Measurements from ENCODE around the gene CDKN1B. TPM values are rescaled to one million over a fixed set of nuclear protein-coding genes. Genes with fewer than 3 reads are reported as not detected.

The CDKN1B gene
- total and polyA plus RNA-seq, 12 donors, result 20.8 to 56.2 (median 37.6) TPM

DNA sequence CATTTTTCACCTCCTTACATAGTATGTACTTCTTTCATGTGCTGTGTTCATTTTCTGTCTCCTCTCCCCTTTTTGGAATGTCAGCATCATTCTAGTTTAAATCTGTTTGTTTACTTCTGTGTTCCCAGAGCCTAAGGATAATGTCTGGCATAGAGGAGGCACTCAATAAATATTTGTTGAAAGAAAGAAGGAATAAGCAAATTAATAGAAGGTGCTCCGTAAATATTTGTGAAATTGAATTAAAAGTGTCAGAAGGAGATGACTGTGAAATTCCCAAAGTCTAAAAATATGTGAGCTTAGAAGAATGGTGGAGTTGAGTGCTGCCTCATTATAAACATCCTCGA lies 3.3 kb upstream of the CDKN1B start:
- intact Hi-C loops (cut with DNase I), result no loop called here
- no peak for ATAC-seq
- H3K9me3 ChIP-seq, result no peaks in the 10 kb centered on the region
- TF ChIP-seq, protein P1, sequence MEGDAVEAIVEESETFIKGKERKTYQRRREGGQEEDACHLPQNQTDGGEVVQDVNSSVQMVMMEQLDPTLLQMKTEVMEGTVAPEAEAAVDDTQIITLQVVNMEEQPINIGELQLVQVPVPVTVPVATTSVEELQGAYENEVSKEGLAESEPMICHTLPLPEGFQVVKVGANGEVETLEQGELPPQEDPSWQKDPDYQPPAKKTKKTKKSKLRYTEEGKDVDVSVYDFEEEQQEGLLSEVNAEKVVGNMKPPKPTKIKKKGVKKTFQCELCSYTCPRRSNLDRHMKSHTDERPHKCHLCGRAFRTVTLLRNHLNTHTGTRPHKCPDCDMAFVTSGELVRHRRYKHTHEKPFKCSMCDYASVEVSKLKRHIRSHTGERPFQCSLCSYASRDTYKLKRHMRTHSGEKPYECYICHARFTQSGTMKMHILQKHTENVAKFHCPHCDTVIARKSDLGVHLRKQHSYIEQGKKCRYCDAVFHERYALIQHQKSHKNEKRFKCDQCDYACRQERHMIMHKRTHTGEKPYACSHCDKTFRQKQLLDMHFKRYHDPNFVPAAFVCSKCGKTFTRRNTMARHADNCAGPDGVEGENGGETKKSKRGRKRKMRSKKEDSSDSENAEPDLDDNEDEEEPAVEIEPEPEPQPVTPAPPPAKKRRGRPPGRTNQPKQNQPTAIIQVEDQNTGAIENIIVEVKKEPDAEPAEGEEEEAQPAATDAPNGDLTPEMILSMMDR (IDR thresholded peaks at IDR 0.05), result no peak
- H3K36me3 ChIP-seq, result peaks cover 0 to 2% (median 0%) of the 10 kb centered on the region in 9 donors
- H3K4me1 ChIP-seq, result peaks cover 12 to 37% (median 30%) of the 10 kb centered on the region in 9 donors
- H3K4me3 ChIP-seq, result peak overlapping the region in 9 of 10 donors; percentile 14 to 90 (median 50)
- 24 to 25% methylated on average over 2 of the region's 2 CpGs for WGBS, 2 donors
- no peak for DNase-seq
- no peaks in the 10 kb centered on the region for H3K27me3 ChIP-seq
- peak overlapping the region in 9 of 10 donors; percentile 99 to 100 (median 100) for H3K27ac ChIP-seq

DNA sequence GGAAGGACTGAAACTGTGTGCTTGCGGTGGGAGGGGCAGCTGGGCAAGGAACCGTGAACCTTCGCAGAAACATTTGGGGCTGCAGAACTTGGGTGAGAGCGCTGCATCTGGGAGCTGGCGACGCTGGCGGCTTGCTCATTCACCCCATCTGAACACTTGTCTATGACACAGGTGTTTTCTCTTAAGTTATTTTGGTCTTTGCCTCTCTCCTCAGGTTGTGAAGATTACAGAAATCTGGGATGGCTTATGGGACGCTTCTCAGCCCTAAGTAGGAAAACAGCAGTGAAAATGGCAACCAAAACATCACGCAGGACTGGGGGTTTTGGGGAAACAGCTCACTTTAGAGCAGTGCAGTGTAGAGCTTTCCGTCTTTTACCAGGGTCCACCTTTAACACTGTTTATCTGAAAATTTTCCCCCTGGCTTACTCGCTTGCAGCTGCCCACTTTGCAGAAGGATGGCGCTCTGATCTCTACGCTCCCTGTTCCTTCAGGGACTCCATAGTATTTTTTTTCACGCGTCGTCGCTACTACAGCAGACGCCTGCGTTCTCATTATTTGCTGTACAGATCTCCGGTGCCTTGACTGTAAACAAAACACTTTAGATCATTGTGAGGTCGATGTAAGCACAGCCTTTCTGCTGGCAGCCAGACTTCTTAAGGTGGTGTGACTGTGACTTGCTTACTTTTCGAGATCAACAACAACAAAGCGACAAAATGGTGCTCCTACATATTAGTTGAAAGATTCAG lies 2.7 kb upstream of the CDKN1B start:
- H3K9me3 ChIP-seq, result no peaks in the 10 kb centered on the region
- peak overlapping the region; percentile 4 to 90 (median 48) for H3K4me3 ChIP-seq
- H3K36me3 ChIP-seq, result peaks cover 0 to 8% (median 0%) of the 10 kb centered on the region in 9 donors
- H3K27ac ChIP-seq, result peak overlapping the region; percentile 99 to 100 (median 100)
- 6 to 11% methylated on average over 23 of the region's 23 CpGs for WGBS, 2 donors
- H3K27me3 ChIP-seq, result no peaks in the 10 kb centered on the region
- peaks cover 12 to 42% (median 35%) of the 10 kb centered on the region in 9 donors for H3K4me1 ChIP-seq
- DNase-seq (peak in 1 of 2 donors; percentile 34), ATAC-seq (no peak)
- TF ChIP-seq, protein P1 (IDR thresholded peaks at IDR 0.05), result peak in 6 of 9 donors; percentile 12 to 57 (median 44)
- intact Hi-C loops (cut with DNase I), result loop anchor here in 5 of 10 donors (1.0 to 5.0 kb wide), 5 partner anchors 18 to 152 kb away; partner anchors contain the start of genes APOLD1 (in 2 of the 5), DUSP16 (in 2 of the 5), CREBL2 (in 1 of the 5) and GPR19 (in 1 of the 5)

DNA sequence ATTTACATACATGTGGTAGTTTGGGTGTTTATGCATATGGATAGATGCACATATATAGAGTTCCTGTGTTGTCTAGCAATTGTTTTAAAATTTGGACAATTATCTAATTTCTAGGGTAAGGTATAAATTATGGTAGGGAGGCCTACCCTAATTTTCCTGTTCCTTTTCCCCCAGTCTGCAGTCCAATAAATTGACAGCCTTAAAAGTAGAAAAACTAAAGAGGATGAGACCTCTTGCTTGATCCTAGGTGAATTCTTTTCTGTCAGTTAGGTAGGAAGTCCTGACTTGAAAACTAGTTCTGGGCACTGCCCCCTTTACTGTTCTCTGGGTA lies 2.1 kb upstream of the CDKN1B start:
- intact Hi-C loops (cut with DNase I), result loop anchor here in 5 of 10 donors (1.0 to 5.0 kb wide), 5 partner anchors 19 to 153 kb away; partner anchors contain the start of genes APOLD1 (in 2 of the 5), DUSP16 (in 2 of the 5), CREBL2 (in 1 of the 5) and GPR19 (in 1 of the 5)
- Histone ChIP-seq H3K36me3 (peaks cover 0 to 14% (median 0%) of the 10 kb centered on the region in 9 donors), H3K27ac (peak overlapping the region; percentile 99 to 100 (median 100)), H3K27me3 (no peaks in the 10 kb centered on the region), H3K9me3 (no peaks in the 10 kb centered on the region), H3K4me3 (peak overlapping the region in 5 of 10 donors; percentile 50 to 90 (median 53)), H3K4me1 (peaks cover 12 to 49% (median 42%) of the 10 kb centered on the region in 9 donors)
- ATAC-seq (no peak), DNase-seq (no peak)
- TF ChIP-seq, protein P1 (IDR thresholded peaks at IDR 0.05), result no peak

DNA sequence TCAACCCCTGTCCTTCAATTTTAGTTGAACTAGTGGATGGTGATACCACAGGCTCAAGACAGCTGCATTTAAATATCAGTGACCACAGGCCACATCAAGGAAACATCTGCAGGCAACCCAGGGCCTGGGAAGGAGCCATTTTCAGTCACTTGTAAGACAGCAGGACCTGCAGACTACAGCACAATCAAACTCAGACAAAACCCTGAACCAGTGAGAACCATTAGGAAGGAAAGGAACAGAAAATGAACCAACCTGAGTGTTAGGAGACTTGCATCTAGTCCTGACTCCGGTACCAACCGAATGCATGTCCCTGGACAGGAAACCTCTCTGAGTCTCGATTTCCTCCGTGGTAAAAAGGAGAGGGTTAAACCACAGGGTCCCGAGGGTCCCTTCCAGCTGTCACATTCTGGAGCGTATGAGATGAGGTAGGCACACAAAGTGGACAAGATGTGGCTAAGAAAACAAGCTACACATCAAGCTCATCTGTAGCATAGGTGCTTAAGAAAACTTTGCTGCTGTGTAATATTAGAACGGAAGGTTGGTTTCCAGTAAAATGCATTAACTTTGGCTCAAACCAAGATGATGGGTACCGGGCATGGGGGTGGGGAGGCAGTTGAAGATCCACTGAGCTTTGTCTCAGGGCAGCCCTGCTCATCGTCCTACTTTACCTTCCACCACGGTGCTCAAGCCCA lies 1.6 kb upstream of the CDKN1B start:
- Histone ChIP-seq H3K4me3 (peak overlapping the region in 9 of 10 donors; percentile 64 to 99 (median 96)), H3K9me3 (no peaks in the 10 kb centered on the region), H3K4me1 (peaks cover 14 to 54% (median 47%) of the 10 kb centered on the region in 9 donors), H3K27ac (peak overlapping the region; percentile 99 to 100 (median 100)), H3K36me3 (peaks cover 0 to 19% (median 4%) of the 10 kb centered on the region in 9 donors), H3K27me3 (no peaks in the 10 kb centered on the region)
- WGBS, 2 donors, result 23 to 30% methylated on average over 10 of the region's 10 CpGs
- intact Hi-C loops (cut with DNase I), result loop anchor here in 5 of 10 donors (1.0 to 5.0 kb wide), 7 partner anchors 19 to 153 kb away; partner anchors contain the start of genes APOLD1 (in 2 of the 5), DUSP16 (in 2 of the 5), GPR19 (in 2 of the 5) and CREBL2 (in 1 of the 5)
- no peak for ATAC-seq
- DNase-seq, result peak in 1 of 2 donors; percentile 18
- TF ChIP-seq, protein P1 (IDR thresholded peaks at IDR 0.05), result no peak
